Measurements from ENCODE around the gene CCDC149.

GRCh38 chr4:24791043-24791442, 121.8 kb downstream of the CCDC149 start:
- TF ChIP-seq POLR2A (IDR thresholded peaks at IDR 0.05) (no peak), CTCF (IDR thresholded peaks at IDR 0.05) (no peak)

Measured in heart left ventricle (tissue), 13 donors.